PC-9 (cell line): ENCODE data around the gene CD74.

Source experiments
- EZH2 ChIP-seq: fragments of 200-600 bp; sonication (generic); IDR thresholded peaks from 2 replicates; pipeline ENCODE4 v1.8.0; 2017; ENCODE audit warnings: antibody characterized with exemption, low read depth
- TF ChIP-seq, protein P1 (sequence below): fragments of 200-600 bp; sonication (generic); conservative IDR thresholded peaks from 2 replicates; pipeline ENCODE4 v1.6.1; 2017; ENCODE audit warnings: mixed run types, antibody characterized with exemption, mild to moderate bottlenecking, moderate library complexity

DNA sequence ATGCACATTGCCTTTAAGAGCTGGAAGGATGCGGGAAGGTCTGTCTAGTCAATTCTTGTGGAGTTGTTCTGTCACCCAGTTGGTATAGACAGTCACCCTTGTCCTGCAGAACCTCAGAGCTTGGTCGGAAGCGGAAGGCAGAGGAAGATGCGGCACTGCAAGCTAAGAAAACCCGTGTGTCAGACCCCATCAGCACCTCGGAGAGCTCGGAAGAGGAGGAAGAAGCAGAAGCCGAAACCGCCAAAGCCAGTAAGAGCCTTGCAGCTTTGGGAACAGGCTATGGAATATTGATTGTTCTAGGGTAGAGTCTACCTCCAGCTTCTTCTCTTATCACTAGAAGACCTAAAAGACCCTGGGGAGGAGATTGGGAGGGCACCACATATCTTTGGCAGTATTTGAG is 48.7 kb downstream of the CD74 start:
- TF ChIP-seq, protein P1, sequence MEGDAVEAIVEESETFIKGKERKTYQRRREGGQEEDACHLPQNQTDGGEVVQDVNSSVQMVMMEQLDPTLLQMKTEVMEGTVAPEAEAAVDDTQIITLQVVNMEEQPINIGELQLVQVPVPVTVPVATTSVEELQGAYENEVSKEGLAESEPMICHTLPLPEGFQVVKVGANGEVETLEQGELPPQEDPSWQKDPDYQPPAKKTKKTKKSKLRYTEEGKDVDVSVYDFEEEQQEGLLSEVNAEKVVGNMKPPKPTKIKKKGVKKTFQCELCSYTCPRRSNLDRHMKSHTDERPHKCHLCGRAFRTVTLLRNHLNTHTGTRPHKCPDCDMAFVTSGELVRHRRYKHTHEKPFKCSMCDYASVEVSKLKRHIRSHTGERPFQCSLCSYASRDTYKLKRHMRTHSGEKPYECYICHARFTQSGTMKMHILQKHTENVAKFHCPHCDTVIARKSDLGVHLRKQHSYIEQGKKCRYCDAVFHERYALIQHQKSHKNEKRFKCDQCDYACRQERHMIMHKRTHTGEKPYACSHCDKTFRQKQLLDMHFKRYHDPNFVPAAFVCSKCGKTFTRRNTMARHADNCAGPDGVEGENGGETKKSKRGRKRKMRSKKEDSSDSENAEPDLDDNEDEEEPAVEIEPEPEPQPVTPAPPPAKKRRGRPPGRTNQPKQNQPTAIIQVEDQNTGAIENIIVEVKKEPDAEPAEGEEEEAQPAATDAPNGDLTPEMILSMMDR, result no peak
- no peak for TF ChIP-seq EZH2
